GM19099 (cell line): ENCODE measurements around the gene CCDC192.

Source experiments
- POLR2A ChIP-seq: IDR thresholded peaks from 3 replicates; pipeline ENCODE4 v1.6.1; 2011; ENCODE audit warnings: low read depth; ENCODE audit not compliant: insufficient read length; ENCODE audit errors: extremely low read depth

The CCDC192 gene

DNA sequence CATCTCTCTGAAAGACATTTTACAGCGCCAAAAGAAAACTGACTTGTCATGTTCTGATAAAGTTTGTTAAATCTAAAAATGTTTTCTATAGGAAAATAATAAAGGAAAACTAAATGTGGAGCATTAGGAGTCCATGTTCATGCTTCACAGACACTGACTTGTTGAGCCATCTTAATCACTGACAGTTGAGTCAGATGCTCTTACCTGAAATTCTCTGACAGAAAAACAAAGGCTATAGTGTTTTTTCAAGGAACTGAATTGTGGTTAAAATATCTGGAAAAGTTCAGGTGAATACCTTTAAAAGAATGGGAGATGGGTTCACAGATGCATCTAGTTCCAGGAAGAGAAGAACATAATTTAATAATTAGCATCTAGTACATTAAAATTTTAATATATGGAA lies 266.9 kb downstream of the CCDC192 start:
- no peak for TF ChIP-seq POLR2A

DNA sequence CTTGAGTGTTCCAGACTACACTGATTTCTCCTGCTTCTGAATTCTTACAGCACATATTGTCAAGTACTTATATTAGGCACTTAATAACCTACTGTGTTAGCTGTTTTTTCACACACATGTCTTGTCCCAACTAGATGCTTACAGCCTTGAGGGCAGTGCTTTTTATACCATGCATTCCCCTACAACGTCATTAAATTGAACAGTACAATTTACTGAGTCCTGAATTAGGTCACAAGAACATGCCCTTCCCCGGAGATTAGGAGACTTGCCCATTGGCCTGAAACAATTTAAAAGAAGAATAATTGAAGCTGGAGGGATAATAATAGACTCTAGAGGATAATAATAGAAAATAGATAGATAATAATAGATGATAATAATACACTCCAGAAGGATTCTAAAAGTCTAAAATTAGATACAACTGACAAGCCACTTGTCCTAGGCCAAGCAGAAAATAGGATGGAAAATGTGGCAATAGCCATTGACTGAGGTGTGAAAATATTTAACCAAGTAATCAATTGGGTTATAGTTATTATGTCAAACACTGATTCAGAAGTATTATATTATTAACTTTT lies 267.7 kb downstream of the CCDC192 start:
- TF ChIP-seq POLR2A, result no peak

DNA sequence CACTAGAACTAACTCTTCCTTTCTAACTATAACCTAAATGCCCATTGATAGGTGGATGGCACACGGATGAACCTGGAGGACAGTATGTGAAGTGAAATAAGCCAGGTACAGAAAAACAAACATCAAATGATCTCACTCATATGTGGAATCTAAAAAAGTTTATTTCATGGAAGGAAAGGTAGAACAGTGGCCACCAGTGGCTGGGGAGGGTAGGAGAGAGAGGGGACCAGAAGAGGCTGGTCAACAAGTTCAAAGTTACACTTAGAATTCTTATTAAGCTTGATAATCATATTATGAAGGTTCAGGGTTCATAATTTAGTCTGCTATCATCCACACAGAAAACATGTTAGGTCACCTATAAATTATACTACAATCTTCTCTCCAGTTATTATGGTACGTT lies 272.8 kb downstream of the CCDC192 start:
- no peak for TF ChIP-seq POLR2A

DNA sequence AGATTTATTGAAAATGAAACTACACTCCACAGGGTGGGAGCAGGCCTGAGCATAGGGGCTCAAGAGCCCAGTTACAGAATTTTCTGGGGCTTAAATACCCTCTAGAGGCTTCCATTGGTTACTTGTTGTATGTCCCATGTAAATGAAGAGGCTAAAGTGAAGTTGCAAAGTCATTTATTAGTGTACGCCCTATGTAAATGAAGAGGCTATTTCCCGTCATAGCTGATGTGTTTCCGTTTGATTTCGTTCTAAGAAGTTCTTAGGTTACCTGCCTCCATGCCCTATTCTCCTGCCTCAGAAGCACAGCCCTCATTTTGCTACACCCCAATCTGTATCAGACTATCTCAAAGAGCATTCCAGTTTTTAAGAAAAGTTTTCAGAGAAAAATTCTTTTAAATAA lies 273.3 kb downstream of the CCDC192 start:
- no peak for TF ChIP-seq POLR2A

DNA sequence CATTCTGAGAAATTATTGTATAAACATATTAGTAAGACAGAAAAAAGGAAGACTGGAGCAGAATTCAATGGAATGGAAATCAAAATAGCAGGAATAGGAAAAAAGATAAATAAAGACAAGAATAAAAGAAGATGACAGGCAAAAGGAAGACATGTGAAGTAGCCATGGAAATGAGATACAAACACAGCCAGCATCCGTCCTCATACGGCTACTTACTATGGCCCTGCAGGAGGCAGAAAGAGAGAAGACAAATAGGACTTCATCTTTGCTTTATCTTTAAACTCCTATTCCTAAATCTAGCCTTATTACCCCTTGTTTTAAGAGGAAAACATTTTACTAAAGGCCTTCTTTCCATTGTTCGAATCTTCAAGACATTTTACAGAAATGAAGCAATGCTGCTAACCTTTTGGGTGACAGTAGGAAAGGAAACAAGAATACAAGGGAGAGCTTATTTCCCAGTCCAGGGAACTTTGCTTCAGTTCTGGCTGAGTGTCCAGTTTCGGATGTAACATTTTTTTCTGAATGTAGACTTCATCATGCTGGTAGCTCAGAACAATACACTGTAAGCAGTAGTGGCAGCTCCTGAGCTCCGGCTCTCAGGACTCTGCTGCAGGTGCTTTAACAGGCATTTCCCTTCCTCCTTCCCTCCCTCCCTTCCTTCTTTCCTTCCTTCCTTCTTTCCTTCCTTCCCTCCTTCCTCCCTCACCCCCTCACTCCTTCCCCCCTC lies 274.0 kb downstream of the CCDC192 start:
- no peak for TF ChIP-seq POLR2A

DNA sequence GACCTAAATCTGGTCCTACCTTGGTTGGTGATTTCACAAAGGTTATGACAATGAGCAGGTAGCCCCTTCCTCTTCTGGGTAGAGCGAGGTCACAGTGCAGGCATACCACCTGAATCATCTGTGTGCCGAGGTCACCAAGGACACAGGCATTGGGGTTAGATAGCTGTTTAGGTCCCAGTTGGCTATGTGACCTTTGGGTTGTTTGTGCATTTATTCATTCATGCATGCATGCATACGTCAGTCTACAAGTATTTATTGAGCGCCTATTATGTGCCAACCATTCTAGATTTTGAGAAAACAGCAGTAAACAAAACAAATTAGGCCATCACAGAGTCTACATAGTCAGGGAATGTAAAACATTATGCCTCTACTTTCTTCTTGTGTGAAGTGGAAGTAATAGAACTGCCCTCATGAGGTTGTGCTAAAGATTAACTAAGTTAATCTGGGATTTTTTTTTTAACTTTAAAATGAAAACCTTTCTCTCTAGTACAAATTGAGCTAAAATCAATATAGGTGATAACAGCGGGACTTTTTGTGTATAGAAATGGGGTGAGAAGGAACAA lies 275.6 kb downstream of the CCDC192 start:
- TF ChIP-seq POLR2A, result no peak

DNA sequence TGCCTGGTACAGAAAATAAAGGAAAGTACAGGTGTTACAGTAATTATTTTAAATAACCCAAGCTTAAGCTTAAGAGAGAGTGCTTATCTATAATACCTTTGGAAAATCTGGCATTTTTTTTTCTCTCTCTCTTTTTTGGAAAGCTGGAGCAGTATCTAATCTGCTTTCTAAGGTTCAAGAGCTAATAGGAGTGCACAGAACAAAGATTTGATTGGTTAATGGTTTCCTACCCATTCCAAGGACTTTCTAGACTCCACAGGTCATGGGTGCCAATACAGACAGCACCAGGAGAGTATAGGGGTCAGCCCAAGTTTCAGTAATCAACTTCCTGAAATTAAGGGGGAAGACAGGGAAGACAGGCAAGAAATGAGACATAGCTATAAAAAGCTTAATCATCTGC lies 276.3 kb downstream of the CCDC192 start:
- TF ChIP-seq POLR2A, result no peak

DNA sequence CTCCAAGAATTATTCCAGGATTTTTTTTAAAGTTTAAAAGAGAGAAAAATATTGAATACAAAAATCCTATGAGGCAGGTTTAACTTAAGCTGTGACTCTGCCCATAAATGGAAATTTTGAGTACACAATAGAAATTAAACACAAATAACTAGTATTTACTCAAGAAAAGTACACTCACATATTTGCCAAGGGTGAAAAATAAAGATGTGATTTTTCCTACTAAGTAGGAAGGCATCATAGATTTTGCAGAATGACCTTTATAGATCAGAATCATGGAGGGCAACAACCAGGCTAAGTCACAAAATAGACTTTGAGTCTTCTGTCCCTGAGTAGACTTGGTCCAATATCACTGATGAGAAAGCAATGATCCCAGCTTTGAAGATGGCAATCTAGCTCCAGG lies 277.7 kb downstream of the CCDC192 start:
- no peak for TF ChIP-seq POLR2A

DNA sequence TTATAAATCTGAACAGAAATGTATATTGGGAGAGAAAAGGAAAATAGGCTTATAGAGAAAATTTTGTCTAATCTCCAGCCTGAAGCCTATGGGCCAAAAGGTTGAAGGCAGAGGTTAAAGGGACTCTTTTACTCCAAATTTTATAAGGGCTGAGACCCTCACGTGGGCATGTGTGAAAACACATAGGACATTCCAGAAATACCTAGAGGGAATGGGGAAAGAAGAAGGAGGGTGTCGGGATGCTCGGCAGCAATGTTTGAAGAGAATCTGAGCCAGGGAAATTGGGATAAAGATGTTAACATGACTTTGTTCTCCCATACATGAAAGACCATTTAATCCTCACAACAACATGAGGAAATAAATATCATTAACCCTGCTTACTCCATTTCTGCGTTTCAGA lies 278.3 kb downstream of the CCDC192 start:
- no peak for TF ChIP-seq POLR2A

DNA sequence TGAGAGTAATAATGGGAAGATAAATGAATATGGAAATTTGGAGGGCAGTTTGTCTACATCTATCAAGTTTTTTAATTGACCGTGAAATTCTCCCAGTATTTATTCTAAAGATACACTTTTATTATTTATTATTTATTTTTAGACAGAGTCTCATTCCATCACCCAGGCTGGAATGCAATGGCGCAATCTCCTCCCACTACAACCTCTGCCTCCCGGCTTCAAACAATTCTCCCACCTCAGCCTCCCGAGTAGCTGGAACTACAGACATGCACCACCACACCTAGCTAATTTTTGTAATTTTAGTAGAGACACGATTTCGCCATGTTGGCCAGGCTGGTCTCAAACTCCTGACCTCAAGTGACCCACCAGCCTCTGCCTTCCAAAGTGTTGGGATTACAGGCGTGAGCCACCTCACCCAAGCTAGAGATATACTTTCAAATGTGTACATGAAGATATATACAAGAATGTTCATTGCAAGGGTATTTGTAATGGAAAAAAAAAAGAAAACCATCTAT lies 282.7 kb downstream of the CCDC192 start:
- TF ChIP-seq POLR2A, result no peak

DNA sequence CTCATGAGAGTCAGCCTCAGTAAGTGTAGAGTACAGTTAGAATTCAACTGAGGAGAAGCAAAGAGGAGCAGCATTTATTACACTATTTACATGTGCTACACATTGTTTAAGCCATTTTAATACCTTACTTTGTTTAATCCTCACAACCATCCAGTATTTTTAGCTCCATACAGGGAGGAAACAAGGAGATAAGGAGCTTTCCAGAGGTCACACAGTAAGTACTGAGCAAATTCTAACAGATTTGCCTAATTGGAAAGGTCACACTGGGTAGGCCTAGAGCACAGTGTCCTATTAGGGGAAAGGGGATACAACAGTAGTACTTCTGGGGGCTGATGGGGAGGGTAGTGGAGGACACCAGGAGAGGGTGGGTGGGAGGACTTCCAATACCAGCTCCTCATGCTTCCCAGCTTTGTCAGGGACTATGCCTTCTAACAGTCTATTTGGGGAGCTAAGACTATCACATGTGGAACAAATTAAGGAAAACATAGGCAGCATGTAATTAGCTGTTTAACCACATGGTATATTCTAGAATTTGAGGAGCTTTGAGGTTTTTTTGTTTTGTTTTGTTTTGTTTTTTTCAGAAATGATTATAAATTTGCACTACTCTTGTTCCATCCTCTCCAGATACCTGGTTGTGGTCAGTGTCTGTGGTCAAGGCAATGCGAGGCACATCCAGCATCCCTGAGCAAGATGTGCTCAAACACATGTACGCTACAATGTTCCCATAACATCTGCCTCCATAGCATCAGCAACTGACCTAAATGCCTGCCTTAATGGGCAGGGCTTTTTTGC lies 284.4 kb downstream of the CCDC192 start:
- TF ChIP-seq POLR2A, result no peak

DNA sequence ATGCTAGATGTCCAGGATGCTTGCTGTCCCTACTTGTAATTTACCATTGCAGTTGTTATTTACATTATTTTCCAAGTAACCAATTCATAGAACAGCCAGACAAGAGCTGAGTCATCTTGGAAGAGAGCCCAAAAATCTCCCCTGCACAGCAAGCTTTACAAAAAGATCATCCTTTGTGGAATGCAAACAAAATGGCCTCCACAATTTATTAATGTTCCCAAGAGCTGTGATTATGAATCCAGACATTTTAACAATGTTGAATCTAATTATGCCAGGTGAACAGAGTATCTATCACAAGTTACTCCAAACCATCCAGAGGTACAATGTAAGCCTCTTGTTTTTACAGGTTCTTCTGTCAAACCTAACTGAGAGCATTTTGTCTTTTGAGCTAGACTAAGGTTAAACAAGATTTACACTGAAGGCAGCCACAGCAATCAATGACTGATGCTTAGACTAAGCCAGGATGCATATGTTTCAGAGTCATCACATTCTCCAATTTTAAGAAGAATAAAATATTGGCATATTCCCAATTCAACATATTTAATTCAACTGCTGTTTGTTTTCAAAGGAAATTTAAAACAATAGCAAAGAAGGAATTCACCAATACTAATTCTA lies 285.1 kb downstream of the CCDC192 start:
- no peak for TF ChIP-seq POLR2A
